ENCODE results near the gene NFXL1. TPM values are rescaled to one million over a fixed set of nuclear protein-coding genes. Genes with fewer than 3 reads are reported as not detected.

The NFXL1 gene
- total and polyA plus RNA-seq, 2 of the 4 experiments (the other 2 are of a cell fraction): 13.9 to 23.1 TPM

DNA sequence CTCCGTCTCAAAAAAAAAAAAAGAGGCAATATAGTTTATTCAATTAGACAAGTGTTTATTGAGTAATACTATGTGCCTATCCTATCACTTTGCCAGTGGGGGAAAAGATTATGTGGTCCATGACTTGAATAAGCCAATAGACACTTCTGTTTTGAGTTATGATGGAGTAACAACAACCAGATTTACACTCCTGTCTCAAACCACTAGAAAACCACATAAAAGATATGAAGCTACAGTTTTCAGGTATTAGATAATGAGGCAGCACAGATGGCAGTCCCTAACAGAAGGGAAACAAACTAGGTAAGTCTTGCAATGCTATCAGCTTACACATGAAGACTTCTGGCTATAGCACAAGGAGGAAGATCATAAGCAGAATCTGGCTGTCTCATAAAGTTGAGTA is 22.5 kb downstream of the NFXL1 start:
- no peak overlapping the region for H2AFZ ChIP-seq (replicated peaks; ENCODE audit: low read length, poor library complexity)
- ATAC-seq (ENCODE audit: low read depth) (no peak), DNase-seq (no peak)
- H3K9me3 ChIP-seq (ENCODE audit: control insufficient read depth, insufficient read depth, low read length): no peaks in the 10 kb centered on the region
- no peak overlapping the region for H3K4ac ChIP-seq (ENCODE audit: low read depth, low read length)
- no peak overlapping the region for H2AK9ac ChIP-seq (replicated peaks; ENCODE audit: low read depth, low read length, poor library complexity)
- H3K18ac ChIP-seq (ENCODE audit: low read depth, low read length): no peak overlapping the region
- H3K4me3 ChIP-seq (ENCODE audit: insufficient read depth, low read depth, low read length): no peak overlapping the region
- H2AK5ac ChIP-seq (ENCODE audit: low read depth, low read length): no peak overlapping the region
- peaks cover 32% of the 10 kb centered on the region for H3K36me3 ChIP-seq (ENCODE audit: control insufficient read depth, insufficient read depth, low read length)
- no peaks in the 10 kb centered on the region for H3K27me3 ChIP-seq (ENCODE audit: control insufficient read depth, insufficient read depth, low read length)
- H3K9me1 ChIP-seq (ENCODE audit: insufficient read depth, low read length): peaks cover 2% of the 10 kb centered on the region; the same call in 1 of the 2 replicates
- dilution Hi-C loops (cut with HindIII; ENCODE audit: low sequenced_read_pairs, unreplicated experiment): no loop called here
- no TSS peak for BruUV-seq (replicated peaks)
- TF ChIP-seq MAFK (IDR thresholded peaks at IDR 0.05; ENCODE audit: low read depth, low read length): no peak
- no peak for TF ChIP-seq RCOR1 (IDR thresholded peaks at IDR 0.05; ENCODE audit: insufficient replicate concordance, low read length)
- TF ChIP-seq, protein P1, sequence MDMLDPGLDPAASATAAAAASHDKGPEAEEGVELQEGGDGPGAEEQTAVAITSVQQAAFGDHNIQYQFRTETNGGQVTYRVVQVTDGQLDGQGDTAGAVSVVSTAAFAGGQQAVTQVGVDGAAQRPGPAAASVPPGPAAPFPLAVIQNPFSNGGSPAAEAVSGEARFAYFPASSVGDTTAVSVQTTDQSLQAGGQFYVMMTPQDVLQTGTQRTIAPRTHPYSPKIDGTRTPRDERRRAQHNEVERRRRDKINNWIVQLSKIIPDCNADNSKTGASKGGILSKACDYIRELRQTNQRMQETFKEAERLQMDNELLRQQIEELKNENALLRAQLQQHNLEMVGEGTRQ (IDR thresholded peaks at IDR 0.05; ENCODE audit: low read depth, low read length): no peak
- no peak for TF ChIP-seq SMC3 (IDR thresholded peaks at IDR 0.05; ENCODE audit: low read depth, low read length)
- no peak for TF ChIP-seq POLR2A (IDR thresholded peaks at IDR 0.05; ENCODE audit: low read depth, low read length)
- TF ChIP-seq NFE2L2 (IDR thresholded peaks at IDR 0.05; ENCODE audit: low read depth, low read length): no peak
- TF ChIP-seq, protein P2, sequence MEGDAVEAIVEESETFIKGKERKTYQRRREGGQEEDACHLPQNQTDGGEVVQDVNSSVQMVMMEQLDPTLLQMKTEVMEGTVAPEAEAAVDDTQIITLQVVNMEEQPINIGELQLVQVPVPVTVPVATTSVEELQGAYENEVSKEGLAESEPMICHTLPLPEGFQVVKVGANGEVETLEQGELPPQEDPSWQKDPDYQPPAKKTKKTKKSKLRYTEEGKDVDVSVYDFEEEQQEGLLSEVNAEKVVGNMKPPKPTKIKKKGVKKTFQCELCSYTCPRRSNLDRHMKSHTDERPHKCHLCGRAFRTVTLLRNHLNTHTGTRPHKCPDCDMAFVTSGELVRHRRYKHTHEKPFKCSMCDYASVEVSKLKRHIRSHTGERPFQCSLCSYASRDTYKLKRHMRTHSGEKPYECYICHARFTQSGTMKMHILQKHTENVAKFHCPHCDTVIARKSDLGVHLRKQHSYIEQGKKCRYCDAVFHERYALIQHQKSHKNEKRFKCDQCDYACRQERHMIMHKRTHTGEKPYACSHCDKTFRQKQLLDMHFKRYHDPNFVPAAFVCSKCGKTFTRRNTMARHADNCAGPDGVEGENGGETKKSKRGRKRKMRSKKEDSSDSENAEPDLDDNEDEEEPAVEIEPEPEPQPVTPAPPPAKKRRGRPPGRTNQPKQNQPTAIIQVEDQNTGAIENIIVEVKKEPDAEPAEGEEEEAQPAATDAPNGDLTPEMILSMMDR (conservative IDR thresholded peaks at IDR 0.05; ENCODE audit: low read depth, low read length): no peak
- no peak for TF ChIP-seq CEBPB (IDR thresholded peaks at IDR 0.05; ENCODE audit: low read depth, low read length)
- no peak for TF ChIP-seq MXI1 (IDR thresholded peaks at IDR 0.05; ENCODE audit: borderline replicate concordance, low read depth, low read length)
- TF ChIP-seq RAD21 (IDR thresholded peaks at IDR 0.05; ENCODE audit: low read length): no peak
- no peak for TF ChIP-seq FOS (IDR thresholded peaks at IDR 0.05; ENCODE audit: low read depth, low read length)
- no peak for TF ChIP-seq BHLHE40 (IDR thresholded peaks at IDR 0.05; ENCODE audit: low read depth, low read length)
- TF ChIP-seq CHD1 (IDR thresholded peaks at IDR 0.05; ENCODE audit: low read depth, low read length): no peak
- TF ChIP-seq, protein P3, sequence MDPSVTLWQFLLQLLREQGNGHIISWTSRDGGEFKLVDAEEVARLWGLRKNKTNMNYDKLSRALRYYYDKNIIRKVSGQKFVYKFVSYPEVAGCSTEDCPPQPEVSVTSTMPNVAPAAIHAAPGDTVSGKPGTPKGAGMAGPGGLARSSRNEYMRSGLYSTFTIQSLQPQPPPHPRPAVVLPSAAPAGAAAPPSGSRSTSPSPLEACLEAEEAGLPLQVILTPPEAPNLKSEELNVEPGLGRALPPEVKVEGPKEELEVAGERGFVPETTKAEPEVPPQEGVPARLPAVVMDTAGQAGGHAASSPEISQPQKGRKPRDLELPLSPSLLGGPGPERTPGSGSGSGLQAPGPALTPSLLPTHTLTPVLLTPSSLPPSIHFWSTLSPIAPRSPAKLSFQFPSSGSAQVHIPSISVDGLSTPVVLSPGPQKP (IDR thresholded peaks at IDR 0.05; ENCODE audit: borderline replicate concordance, low read depth, low read length): no peak
- no peak for TF ChIP-seq MAZ (IDR thresholded peaks at IDR 0.05; ENCODE audit: borderline replicate concordance, low read depth, low read length)
- no peak for TF ChIP-seq RFX5 (IDR thresholded peaks at IDR 0.05; ENCODE audit: low read depth, low read length)
- ChIA-PET POLR2A (ENCODE audit: unreplicated experiment) (no interaction called here), CTCF (interaction anchor here (1.2 kb wide), 1 partner anchor 55 kb away, joined by 6 read pairs; no protein-coding TSS in a partner anchor)
- no peak overlapping the region for H3K56ac ChIP-seq (ENCODE audit: extremely low read depth, insufficient read depth, low read length)
- no peak overlapping the region for H3K27ac ChIP-seq (ENCODE audit: insufficient read depth, low read length)
- WGBS, 2 experiments (ENCODE audit: extremely low coverage in 2 of 2, insufficient read length in 1 of 2): no CpG with 5 or more reads among the region's 1 CpG
- no peak overlapping the region for H4K5ac ChIP-seq (ENCODE audit: low read depth, low read length)
- H3K4me2 ChIP-seq (ENCODE audit: low read depth, low read length): no peak overlapping the region
- in situ Hi-C loops (cut with MboI; ENCODE audit: low sequenced_read_pairs): no loop called here
- no peak overlapping the region; the same call in 1 of the 2 replicates for H4K91ac ChIP-seq (ENCODE audit: insufficient read depth, low read depth, low read length)
- no peak overlapping the region for H2BK5ac ChIP-seq (ENCODE audit: low read depth, low read length, poor library complexity, severe bottlenecking)
- no peak overlapping the region for H2BK20ac ChIP-seq (ENCODE audit: low read depth, low read length)
- H2BK15ac ChIP-seq (ENCODE audit: low read depth, low read length): no peak overlapping the region
- peaks cover 5% of the 10 kb centered on the region; the same call in 1 of the 2 replicates for H3K4me1 ChIP-seq (ENCODE audit: control insufficient read depth, insufficient read depth, low read length)
- H3K79me1 ChIP-seq (ENCODE audit: low read depth in 1 of 2, low read length in 2 of 2): no peaks in the 10 kb centered on the region; a peak in 1 of 4 replicates
- no peak overlapping the region for H4K8ac ChIP-seq (ENCODE audit: low read depth in 2 of 2, low read length in 2 of 2)
- no peak overlapping the region for H3K14ac ChIP-seq (replicated peaks; ENCODE audit: low read depth, low read length)
- no peak overlapping the region for H3K23ac ChIP-seq (ENCODE audit: low read depth, low read length)
- no peak overlapping the region for H2BK120ac ChIP-seq (ENCODE audit: low read depth, low read length)
- no peak overlapping the region for H3K9ac ChIP-seq (ENCODE audit: low read depth, low read length)
- intact Hi-C loops (cut with micrococcal nuclease): no loop called here
- no peaks in the 10 kb centered on the region for H4K20me1 ChIP-seq (ENCODE audit: insufficient read depth, low read length)
